ENCODE data around the gene CHSY3.
A peak's percentile ranks its signal among the peaks of the same experiment; 100 is the strongest.

Gene CHSY3

GRCh38 chr5:130102960-130103359, 198.7 kb downstream of the CHSY3 start:
- peak; percentile 7 for DNase-seq

DNA sequence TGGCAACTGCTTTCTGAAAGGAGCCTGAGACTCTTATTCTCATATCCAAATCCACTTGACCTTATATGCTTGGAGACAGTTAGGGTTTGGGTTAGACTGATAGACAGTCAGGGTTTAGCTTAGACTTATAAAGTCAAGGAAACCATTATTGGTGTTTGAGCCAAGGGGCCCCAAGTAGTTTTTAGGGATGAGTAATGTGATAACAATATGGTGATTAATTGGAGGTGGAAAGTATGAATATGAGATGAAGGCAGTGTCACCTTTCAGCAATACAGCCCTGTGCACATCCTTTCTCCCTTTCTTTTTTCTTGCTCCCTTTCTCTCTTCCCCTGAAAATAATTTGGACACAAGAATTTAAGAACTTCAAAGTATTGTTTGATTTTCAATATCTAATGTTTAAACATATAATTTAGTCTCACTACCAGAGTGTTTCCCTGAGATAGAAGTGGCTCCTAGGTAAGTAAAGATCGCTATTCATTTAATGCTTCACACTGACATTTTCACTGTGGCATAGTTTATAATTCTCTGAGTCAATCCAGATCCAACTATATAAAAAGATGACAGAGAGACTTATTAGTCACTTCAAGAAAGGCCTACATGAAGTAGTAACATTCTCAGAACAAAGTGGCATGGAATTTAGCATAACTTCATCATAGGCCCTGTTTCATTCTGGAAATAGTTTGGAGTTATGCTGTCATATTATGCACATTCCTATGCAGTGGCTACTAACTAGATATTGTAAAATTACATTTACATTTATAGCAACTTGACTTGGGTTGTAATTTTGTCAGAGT, 200.8 kb downstream of the CHSY3 start:
- no peak for DNase-seq

DNA sequence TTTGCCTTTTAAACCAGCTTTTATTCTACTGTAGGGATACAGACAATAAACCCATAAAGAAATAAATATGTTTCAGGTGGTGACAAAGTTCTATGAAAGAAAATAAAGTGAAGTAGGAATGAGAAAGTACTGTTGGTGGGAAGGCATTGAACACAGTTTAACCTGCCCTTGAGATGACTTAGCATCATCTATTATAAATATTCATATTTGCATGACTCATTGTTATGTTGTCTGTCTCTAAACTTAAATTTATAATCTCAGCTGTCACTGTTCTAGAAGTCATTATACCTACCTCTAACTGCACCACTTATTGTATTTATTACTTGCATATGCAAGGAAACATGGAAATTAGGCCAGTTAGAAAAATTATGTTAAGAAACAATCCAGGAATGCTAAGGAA, 202.2 kb downstream of the CHSY3 start:
- peak; percentile 5 for DNase-seq

DNA sequence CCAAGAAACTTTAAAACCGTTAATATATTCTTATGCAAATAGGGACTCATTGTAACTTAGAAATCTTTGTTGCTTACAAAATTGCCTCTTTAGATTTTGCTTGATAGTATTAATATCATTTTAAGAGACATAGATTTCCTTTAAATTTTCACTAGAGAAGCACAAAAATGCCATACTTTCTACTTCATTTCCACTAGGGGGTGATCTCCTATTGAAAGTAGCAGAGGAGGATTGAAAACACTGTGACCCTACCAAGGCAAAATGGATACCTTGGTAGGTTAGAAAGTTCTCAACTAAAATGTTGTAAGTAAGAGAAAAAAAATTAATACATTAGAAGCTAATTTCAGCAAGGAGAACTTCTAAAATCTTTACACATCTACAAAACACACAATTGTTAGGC, 204.9 kb downstream of the CHSY3 start:
- DNase-seq: peak; percentile 1

GRCh38 chr5:130110328-130110727, 206.1 kb downstream of the CHSY3 start:
- DNase-seq: no peak

DNA sequence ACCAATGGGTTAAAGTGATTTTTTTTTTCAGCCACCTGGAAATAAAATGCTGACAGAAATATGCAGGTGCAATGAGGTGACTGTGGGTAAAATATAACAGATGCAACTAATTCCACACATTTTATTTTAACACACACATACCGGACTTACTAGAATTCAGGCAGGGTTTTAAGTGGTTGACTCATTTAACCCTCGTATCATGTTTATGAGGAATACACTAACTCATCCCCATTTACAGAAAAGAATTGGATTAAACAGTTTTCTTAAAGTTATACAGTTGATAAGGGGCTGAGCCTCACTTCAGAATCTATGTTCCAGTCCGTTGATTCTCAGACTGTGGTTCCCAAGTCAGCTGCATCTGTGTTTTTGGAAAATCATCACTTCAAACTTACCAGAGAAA, 207.5 kb downstream of the CHSY3 start:
- no peak for DNase-seq

DNA sequence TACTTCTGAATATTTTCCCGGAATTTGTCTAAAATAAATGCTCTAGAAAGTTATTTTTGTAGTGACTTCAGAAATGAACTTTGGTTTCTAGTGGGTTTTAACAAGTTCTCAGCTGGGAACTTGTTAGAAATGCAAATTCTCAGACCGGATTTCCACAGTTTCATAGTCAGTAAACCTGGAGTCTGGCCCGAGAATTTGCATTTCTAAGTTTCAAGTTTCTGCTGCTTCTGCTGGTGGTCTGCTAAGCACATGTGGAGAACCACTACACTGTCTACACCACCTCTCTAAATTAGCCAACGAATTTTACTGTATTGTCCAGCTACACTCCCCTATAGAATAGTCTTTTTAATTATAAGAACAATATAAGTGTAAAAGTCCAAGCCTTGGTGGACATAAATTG, 208.0 kb downstream of the CHSY3 start:
- DNase-seq: peak; percentile 6

- no peak for DNase-seq
Observed at GRCh38 chr5:130115686-130116085, 211.4 kb downstream of the CHSY3 start.

DNA sequence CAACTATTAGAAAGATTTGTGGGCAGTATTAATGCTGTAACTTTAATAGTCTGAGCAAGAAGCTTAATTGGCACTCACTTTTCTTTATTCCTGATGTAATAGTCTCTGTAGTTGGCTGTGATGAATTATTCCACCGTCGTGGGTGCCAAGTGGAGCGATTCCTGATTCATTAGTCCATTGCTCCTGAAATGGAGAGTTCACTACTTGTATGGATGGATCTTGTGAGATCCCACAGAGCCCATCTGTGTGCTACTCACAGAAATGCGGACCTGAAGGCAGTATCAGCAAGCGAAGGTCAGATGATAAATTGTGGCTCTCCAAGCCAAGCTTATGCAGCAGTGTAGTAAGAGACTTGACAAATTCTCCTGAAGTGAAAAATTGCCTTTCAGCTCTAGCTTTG, 212.2 kb downstream of the CHSY3 start:
- DNase-seq: no peak

DNA sequence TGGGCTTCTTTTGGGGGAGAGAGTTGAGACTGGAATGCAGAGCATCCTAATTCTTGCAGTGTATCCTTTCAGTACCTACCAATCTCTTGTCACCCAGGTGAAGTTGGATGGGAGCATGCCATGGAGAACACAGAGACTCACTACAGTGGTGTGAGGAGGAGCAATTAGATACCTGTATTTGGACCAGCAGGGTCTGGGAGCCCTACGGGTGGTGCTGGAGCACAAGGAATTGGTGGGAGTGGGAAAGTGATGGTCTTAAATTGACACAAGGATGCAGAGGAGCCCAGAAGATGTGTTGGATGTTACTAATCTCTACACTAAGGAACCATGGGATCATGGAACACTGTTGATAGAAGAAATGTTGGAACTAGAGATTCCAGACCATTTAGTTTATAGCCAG, 212.7 kb downstream of the CHSY3 start:
- no peak for DNase-seq

DNA sequence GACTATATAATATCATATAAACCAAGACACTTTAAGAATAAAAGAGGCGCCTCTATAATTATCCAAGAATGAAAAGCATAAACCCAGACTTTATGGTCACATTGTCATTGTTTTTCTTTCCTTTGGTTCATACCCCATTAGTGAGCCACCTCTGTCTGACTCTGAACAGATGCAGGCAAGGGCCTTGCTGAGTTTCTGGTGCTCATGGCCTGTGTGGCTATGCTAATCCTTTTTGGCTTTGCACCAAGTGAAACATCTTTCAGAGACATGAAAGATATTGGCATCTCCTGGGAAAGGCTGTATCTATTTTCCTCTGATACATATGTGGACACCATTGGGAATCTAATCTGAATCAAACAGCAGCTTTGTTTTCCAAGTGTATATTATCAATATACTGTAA, 222.5 kb downstream of the CHSY3 start:
- no peak for DNase-seq

DNA sequence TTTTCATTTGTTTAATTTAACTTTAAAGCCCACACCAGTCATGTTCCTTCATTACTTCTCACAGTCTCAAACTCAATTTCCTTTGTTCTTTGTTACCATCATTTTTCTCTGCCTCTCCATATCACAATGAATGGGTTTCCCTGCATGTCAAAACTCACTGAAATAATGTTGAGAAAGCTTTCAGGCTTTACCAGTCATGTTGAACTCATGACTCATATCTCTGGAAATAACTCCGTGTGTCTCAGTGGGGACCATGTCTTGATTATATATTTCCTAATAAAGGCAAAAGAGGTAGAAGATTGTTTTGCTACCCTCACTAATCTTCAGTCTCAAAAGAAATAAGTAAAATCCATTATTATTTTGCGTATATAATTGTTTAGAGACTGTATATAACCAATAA, 231.2 kb downstream of the CHSY3 start:
- DNase-seq: no peak

DNA sequence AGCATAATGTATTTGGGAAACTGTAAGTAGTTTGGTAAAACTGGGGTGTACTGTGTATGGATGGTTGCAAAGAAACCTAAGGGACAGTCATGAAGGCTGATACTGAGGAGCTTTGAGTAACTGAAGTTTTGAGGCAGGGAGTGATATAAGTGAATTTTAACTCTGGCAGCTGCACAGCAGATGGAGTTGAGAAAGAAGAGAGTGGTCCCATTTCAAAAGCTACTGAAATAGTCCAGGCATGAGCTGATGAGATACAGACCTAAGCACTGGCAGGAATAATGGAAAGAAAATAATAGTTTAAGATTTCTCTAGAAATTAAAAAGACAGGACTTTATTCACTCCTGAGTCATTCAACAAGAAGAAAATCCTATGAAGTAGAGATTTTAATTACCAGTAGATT, 232.0 kb downstream of the CHSY3 start:
- DNase-seq: no peak

DNA sequence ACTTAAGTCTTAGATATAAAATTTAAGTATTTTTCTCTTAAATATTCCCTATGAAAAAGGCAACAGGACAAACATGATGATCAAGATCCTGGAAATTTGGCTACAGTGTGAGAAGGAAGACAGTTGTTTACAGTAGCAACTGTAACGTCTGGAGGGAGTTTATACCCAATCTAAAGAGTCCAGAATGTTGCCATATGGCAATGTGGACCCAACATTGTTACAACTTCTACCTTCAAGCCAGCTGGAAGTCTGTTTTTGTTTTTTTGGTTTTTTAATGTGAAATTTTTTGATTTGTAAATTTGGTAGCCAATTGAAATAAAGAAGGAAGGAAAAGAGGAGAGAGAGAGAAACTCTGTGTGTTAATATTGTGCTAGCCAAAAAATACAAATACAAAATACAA, 233.4 kb downstream of the CHSY3 start:
- no peak for DNase-seq

GRCh38 chr5:130138406-130139045, 234.3 kb downstream of the CHSY3 start:
- DNase-seq: no peak

DNA sequence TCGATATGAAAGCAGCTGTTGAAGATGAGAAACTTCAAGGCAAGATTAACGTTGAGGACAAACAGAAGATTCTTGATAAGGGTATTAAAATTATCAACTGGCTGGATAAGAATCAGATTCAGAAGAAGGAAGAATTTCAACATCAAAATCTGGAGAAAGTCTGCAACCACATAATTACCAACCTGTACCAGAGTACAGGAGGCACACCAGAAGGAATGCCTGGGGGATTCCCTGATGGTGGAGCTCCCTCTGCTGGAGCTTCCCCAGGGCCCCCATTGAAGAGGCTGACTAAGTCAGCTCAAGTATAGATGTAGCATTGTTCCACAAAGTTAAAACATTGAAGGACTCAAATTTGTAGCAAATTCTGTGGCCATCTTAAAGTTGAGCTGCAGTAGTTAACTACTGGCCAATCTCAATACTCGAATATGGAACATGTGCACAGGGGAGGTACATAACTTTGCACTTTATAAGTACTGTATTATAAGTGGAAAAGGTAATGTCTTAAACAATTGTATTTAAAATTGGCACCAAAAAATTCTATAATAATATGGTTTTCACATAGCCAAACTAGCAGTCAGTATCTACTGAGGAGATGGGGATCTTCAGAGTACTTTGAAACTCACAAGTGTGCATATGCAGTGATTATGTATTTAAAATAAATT, 237.5 kb downstream of the CHSY3 start:
- no peak for DNase-seq

DNA sequence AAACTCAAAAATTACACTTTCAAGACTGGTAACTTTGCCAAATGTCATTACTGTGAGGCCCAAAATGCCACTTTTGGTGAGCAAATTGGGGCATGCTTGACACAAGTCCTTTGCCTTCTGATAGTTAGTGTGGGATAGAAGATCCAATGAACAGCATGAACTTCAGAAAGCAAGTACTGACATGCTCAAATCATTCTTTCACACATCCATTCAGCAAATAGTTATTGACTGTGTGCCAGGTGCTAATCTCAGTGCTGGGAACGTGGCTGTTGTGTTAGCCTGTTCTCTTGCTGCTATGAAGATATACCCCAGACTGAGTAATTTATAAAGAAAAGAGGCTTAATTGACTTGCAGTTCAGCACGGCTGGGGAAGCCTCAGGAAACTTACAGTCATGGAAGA, 247.0 kb downstream of the CHSY3 start:
- no peak for DNase-seq

- no peak for DNase-seq
Observed at GRCh38 chr5:130155345-130156011, 251.2 kb downstream of the CHSY3 start.

- no peak for DNase-seq
Observed at GRCh38 chr5:130158036-130158435, 253.8 kb downstream of the CHSY3 start.

- no peak for DNase-seq
Observed at GRCh38 chr5:130159968-130160367, 255.7 kb downstream of the CHSY3 start.

- no peak for DNase-seq
Observed at GRCh38 chr5:130164966-130165365, 260.7 kb downstream of the CHSY3 start.

- DNase-seq: no peak
Observed at GRCh38 chr5:130166839-130167490, 262.7 kb downstream of the CHSY3 start.

DNA sequence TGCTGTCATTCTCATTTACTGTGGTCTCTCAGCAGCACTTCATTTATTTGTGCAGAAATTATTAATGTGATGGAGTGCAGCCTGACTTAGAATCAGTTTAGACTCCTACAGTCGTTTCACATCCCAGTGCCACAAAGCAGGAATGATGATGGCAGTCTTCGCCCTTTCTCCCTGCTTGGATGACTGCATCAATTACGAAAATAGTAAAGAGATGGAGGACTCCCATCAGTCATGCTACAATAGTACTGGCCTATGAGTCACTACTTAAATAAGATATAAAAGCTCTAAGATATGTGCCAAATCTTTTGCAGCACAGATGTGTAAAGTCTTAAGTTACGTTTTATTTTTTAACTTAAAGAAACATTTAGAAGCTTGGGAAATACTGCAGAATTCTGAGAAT, 263.9 kb downstream of the CHSY3 start:
- DNase-seq: no peak
